Brain microvascular endothelial cell (primary cell): Measurements from ENCODE around the gene MOCS3.

Experiments used
- DNase-seq: peaks from one replicate; pipeline ENCODE4 v3.0.0-alpha.2; 2020
- H3K27ac ChIP-seq: fragments of 250-450 bp; sonication (Bioruptor Pico); 2 replicates; pipeline ENCODE4 v1.5.1; 2020; ENCODE audit warnings: mild to moderate bottlenecking, moderate library complexity
- H3K27me3 ChIP-seq: fragments of 250-450 bp; sonication (Bioruptor Pico); replicated peaks from 2 replicates; pipeline ENCODE4 v1.5.1; 2020; ENCODE audit warnings: mild to moderate bottlenecking
- H3K36me3 ChIP-seq: fragments of 250-450 bp; sonication (Bioruptor Pico); replicated peaks from 2 replicates; pipeline ENCODE4 v1.5.1; 2020; ENCODE audit warnings: mild to moderate bottlenecking
- H3K4me3 ChIP-seq: 2 replicates; pipeline ENCODE4 v1.5.1; 2011; ENCODE audit warnings: low read depth, mild to moderate bottlenecking, control low read depth, low read length, moderate library complexity
- CTCF ChIP-seq: IDR thresholded peaks from 2 replicates; pipeline ENCODE4 v1.5.1; 2011; ENCODE audit warnings: low read depth, mild to moderate bottlenecking, moderate library complexity, low read length, control low read depth, inconsistent platforms; ENCODE audit errors: missing control alignments
- in situ Hi-C: cut with HindIII; loops from 2 replicates; pipeline ENCODE4 v1.10.0; 2017; ENCODE audit warnings: low sequenced_read_pairs, low pct_ligation_motif_present

The MOCS3 gene

GRCh38 chr20:50957798-50958614 is 612 bp upstream of the MOCS3 start, which contains the start of gene DPM1:
Gene DPM1 (minus strand): TSS chr20:50958532. CDS start chr20:50958523, 9 bp downstream.
- no peaks in the 10 kb centered on the region for H3K27me3 ChIP-seq
- in situ Hi-C loops, result no loop called here
- TF ChIP-seq CTCF, result no peak
- DNase-seq, result peak; percentile 80
- H3K27ac ChIP-seq, result peak within 1 kb of the TSS; percentile 99
- peaks cover 22% of the 10 kb centered on the region for H3K36me3 ChIP-seq
- peak within 1 kb of the TSS; percentile 98 for H3K4me3 ChIP-seq

- in situ Hi-C loops, result no loop called here
- no peak for TF ChIP-seq CTCF
- H3K27me3 ChIP-seq, result no peaks in the 10 kb centered on the region
- DNase-seq, result no peak
- peak overlapping the region; percentile 98 for H3K4me3 ChIP-seq
- peaks cover 7% of the 10 kb centered on the region for H3K36me3 ChIP-seq
- peak overlapping the region; percentile 99 for H3K27ac ChIP-seq
Measured at GRCh38 chr20:50959543-50960126, 1.0 kb downstream of the MOCS3 start.

GRCh38 chr20:50967586-50967985 is 9.0 kb downstream of the MOCS3 start:
- no peak for TF ChIP-seq CTCF
- Histone ChIP-seq H3K36me3 (no peaks in the 10 kb centered on the region), H3K27ac (no peak overlapping the region), H3K4me3 (no peak overlapping the region), H3K27me3 (no peaks in the 10 kb centered on the region)
- in situ Hi-C loops, result no loop called here
- no peak for DNase-seq

GRCh38 chr20:50968289-50968688 is 9.7 kb downstream of the MOCS3 start:
- Histone ChIP-seq H3K27me3 (no peaks in the 10 kb centered on the region), H3K4me3 (no peak overlapping the region), H3K27ac (no peak overlapping the region), H3K36me3 (no peaks in the 10 kb centered on the region)
- in situ Hi-C loops, result no loop called here
- DNase-seq, result no peak
- no peak for TF ChIP-seq CTCF

GRCh38 chr20:50969435-50969834 is 10.8 kb downstream of the MOCS3 start:
- TF ChIP-seq CTCF, result no peak
- Histone ChIP-seq H3K4me3 (no peak overlapping the region), H3K36me3 (no peaks in the 10 kb centered on the region), H3K27ac (no peak overlapping the region), H3K27me3 (no peaks in the 10 kb centered on the region)
- in situ Hi-C loops, result no loop called here
- DNase-seq, result no peak

GRCh38 chr20:50969912-50970311 is 11.3 kb downstream of the MOCS3 start:
- DNase-seq, result no peak
- Histone ChIP-seq H3K36me3 (no peaks in the 10 kb centered on the region), H3K27ac (no peak overlapping the region), H3K27me3 (no peaks in the 10 kb centered on the region), H3K4me3 (no peak overlapping the region)
- in situ Hi-C loops, result no loop called here
- no peak for TF ChIP-seq CTCF
